Measurements from ENCODE around the gene PPFIBP1.
A peak's percentile ranks its signal among the peaks of the same experiment; 100 is the strongest.

PPFIBP1 gene

DNA sequence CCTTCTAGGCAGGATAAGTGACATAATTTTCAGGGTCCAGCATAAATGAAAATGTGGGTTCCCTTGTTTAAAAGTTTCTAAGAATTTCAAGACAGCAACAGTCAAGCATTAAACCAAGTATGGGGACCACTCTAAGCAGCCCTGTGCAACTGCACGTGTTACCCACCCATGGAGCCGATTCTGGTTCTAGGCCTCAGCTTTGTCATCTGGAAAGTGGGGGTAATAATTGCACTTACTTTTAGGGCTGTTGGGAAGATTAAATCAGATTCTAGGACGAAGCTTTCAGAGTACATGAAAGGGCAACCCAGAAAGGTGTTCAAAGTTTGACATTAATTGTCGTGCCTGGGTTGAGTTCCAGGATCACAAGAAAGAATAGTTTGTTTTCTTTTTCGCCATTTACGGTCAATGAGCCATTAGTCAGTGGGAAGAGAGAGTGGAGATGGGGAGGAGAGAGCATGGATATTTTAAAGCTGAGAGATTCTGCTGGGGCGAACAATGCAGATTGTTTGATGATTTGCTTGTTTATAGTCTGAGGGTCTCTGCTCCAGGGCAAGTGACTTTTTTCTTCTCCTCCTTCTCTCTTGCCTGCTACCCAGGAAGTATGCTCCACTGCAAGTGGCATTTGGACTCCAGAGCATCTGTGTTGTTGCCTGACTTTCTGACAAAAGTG lies 10.7 kb upstream of the PPFIBP1 start:
- DNase-seq (ENCODE audit: low spot score), result no peak
- no peak for FAIRE-seq

DNA sequence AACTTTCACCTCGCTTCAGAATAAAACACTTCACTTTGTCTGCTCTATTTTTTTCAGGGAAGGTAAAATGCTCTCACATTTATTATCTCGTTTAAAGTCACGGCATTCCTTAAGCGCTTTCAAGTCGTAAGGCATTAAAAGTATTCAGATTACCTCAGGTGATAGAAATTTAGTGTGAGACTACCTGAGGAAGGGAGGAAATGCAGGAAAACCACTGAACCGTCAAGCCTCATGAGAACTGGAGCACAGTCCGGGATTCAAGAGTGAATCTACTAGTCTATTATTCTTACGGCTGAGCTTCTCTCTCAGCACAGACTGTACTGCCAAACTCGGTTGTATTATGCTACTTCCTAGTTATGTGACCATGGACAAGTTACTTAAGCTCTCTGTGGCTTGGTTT lies 8.3 kb upstream of the PPFIBP1 start:
- FAIRE-seq (peak; percentile 92), DNase-seq (ENCODE audit: low spot score) (peak; percentile 86)

DNA sequence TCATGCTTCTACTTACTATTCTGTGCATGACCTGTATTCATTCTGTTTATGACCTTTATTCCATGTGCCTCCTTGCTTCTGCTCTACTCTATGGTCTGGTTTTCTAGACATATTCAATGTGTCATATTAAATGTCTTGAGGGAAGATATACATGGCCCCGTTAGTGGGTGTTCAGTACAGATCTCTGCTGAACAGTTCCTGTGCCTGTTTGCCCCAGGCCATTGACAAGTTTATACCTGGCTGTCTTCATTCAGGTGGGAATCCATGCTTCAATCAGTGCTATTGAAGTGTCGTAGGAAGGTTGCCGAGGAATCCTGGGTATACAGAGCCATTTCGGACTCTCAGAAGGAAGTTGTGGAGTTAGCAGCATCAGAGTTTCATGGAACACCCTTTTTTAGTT lies 7.4 kb upstream of the PPFIBP1 start:
- DNase-seq (ENCODE audit: low spot score), result no peak
- no peak for FAIRE-seq

DNA sequence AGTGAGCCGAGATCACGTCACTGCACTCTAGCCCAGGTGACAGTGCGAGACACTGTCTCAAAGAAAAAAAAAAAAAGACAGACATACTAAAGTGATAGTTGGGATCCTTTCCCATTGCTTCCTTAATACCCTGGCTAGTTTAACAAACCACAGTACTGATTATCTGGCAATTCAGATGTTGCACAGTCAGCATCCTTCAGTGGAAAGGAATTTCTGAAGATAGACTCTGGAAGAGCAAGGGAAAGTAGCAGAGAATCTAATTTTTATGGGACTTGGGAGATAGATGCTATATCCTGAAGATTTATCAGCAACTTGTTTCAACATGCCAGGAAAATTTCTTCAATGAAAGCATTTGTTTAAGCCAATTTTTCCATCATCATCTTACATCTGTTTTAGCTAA lies 6.5 kb upstream of the PPFIBP1 start:
- DNase-seq (ENCODE audit: low spot score) (peak; percentile 37), FAIRE-seq (peak; percentile 23)

DNA sequence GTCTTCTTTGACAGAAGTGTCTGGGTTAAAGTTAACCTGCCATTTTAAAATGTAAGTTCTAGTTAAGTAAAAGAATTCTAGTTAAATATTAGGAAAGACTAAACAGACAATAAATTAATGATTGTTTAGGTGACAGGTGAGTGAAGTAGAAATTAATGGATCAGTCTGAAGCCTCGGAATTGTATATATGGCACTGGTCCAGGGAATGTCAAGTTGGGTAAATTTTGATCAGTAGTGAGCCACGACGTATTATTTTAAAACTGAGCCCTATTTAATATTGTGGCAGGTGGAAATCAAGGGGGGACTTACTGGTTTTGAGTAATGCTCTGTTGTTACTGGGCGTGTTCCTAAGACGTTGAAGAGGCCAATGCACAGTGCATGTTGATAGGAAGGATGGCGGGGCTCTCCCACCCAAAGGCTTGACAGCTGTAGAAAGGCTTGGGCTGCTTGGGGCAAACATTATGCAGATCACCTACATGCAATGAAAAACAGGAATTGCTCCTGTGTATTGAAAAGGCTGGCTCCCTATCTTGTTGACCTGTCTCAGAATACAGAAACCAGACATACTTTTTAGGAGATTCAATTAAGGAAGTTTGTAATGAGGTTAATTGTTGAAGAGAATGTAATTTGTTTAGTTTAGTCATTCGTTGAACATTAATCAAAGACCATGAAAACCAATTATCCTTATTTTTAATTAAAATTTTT lies 5.9 kb upstream of the PPFIBP1 start:
- peak; percentile 49 for FAIRE-seq
- no peak for DNase-seq (ENCODE audit: low spot score)

DNA sequence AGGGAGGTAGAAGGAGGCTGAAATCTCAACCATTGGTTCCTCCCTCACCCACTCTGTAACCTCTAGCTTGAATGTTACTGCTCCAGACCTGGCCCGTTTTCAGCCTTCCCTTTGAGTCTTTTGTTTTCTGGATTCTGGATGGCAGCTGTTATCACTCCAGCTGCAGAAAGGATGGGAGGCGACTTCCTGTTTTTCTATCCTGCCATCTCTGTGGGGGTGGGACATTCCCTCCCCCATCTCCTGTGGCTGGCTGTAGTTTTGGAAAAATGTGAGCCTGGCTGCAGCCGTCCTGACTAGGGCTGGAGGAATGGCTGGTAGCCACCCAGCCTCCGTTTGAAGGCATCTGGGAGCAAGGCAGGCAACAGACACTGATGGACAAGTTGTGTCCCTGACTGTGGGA lies 2.9 kb upstream of the PPFIBP1 start:
- FAIRE-seq (no peak), DNase-seq (ENCODE audit: low spot score) (no peak)

DNA sequence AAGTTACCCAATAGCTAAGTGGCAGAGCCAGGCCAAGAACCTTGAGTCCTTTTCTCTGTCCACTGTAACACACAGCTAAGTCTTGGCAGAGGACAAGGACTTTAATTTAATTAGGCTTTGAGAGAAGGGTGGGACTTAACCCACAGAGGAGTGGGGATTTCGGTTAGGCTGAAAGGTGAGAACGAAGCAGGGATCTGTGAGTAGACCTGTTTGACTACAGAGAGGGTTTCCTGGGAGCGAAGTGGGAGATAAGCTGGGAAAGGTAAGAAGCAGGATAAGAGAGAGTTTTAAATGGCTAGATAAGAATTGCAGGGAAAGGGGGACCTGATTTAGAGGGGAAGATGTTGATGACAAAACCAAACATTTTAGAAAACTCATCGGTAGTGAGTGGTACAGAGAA lies 2.0 kb upstream of the PPFIBP1 start:
- DNase-seq (ENCODE audit: low spot score) (no peak), FAIRE-seq (no peak)

DNA sequence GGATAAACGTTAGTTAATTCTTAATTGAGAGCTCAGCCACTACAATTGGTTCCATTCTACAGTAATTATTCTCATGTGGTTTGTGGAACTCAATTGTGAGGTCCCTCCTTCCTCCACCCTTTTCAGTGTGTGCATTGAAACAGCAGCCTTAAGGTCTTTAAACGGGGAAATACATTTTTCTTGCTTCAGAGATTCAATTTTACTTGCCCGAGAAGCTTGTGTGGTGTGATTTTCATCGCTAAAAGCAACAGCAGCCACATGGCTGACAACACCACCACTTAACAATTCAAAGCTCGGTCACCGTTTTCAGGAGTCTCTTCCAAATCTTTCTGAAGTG lies 733 bp upstream of the PPFIBP1 start:
- no peak for DNase-seq (ENCODE audit: low spot score)

DNA sequence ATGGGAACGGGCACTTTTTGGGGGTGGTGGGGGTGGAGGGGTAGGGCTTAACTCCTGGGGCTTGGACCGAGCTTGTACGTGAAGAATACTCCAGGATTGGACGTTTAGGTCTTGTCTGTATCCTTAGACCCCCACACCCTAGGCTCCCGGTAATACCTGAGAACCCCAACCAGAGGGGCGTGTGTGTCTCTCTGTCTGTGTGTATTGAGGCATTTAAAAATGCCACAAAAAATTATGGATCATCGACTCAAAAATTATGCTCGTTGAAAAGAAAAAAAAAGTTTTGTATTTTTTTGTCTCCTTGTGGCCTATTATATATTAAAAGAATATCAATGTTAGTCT lies 459 bp downstream of the PPFIBP1 start:
- DNase-seq (ENCODE audit: low spot score) (no peak), FAIRE-seq (no peak)

More for the DNA sequence above, 733 bp upstream of the PPFIBP1 start:
- no peak for FAIRE-seq

DNA sequence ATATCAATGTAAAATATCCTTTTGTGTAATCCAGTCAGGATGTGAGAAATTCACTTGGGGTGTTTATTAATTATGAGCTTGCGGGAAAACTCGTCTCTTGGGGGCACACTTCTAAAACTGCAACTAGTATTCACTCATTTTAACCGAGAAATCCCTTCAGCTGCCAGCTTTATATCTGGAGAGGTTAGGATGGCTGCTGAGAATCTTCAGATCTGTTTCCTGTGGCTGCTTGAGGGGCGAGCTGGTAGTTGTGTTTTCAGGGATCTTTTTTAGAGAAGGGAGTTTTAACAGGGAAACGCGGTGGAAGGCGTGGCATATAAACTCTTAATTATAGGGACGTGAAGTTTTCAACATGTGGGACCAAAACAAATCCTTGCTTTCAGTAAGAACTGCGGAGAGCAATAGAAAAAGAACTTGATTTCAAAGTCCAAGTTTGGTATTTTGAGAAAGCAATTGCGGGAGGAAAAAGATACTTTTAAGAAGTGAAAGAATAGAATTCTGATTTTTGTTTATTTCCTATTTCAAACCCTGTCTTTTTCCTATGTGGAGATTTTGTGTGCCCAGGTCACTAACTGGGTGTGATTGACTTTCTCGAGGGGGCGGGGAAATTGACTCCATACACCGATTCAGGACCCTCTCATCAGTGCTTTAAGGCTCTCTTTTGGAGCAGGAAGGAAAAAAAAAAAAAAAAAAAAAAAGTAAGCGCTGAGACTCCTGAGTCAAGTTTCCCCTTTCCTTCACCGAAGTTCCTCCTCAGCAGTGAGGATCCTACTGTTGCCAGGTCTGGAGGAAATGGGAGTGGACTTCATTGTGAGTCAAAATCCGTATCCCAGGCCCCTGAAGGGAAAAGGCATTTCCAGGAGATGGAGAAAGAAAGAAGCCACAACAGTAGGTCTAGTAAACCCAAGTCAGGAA lies 1.1 kb downstream of the PPFIBP1 start:
- FAIRE-seq (peak; percentile 57), DNase-seq (ENCODE audit: low spot score) (peak; percentile 43)

DNA sequence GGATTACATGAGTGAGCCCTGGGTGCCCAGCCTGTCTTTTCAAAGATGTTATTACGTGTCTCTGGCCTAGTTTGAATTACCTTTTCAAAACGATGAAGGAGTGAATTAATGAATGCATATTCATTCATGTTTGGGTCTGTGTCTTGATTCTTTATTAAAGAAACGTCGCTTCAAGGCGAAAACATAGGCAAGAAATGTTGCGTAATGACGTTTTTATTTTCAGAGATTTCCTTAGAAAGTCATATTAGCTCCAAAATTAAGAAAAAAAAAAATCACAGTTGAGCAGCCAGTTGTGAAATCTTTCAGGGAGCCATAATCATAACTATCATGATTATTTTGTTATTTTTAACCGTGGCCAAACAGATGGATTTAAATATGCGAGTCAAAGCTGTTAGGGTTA lies 3.5 kb downstream of the PPFIBP1 start:
- FAIRE-seq (no peak), DNase-seq (ENCODE audit: low spot score) (no peak)

DNA sequence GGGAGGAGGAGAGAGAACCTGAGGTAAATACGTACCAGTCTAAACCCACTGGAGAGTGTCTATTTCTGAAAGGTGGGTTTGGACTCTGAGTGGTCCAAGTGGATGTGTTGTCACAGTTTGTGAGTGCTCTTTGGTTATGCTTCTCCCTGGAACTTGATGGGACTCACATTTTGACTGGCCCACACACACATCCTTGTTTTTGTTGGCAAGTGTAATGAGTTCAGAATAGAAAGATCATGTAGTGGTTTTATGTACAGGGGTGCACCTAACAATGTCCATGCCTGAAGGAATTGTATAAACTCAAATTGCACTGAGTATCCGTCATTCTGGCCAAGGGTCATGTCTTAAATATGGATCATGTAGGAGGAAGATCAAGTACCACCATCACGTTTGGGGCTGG lies 4.8 kb downstream of the PPFIBP1 start:
- no peak for FAIRE-seq
- no peak for DNase-seq (ENCODE audit: low spot score)

DNA sequence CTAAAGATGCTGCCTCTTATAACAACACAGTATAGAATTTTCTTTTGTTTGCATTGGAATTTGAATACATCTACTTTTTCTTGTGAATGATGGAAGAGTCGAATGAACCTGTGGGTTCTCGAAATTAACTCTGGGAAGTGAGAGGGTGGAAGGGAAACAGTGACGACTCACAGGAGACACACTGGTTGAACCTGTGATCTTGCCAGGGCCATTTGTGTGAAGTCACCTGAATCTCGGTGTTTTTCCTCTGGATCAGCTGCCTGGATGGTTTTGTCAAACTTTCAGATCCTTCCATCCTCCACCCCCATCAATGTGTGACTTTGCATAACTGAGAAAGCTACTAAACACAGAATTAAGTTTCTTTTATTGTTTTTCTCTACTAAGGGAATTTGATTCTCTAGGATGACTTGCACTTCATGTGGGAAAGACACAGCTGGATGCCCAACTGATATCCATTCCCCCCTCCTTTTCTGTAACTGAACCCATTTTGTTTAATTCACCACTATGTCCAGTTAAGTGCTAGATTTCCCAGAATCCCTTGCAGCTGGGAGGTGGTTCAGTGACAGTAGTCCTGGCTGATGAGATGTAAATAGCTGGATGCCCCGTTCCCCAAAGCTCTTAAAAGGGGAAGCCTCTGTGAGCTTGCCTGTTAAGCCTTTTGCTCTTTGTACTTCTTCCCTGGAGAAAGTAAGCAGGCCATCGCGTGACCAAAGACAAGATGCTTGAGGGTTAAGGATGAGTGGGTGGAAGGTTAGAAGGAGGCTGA lies 6.3 kb downstream of the PPFIBP1 start:
- DNase-seq (ENCODE audit: low spot score), result no peak
- peak; percentile 14 for FAIRE-seq

DNA sequence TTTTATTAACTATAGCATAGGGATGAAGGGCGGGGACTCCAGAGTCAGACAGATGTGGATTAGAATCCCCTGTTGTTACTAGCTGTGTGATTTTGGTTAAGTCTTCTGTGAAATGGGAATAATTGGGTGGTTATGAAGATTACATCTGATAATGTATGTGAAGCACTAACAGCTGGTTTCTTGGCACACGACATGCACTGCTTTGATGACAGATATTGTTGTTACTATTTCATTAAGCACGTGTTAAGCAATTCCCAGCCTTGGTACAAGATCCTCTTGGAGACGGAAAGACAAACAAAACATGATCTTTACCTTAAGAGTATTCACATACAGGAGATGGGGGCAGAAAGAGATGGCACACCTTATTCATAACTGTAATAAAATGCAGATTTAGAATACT lies 7.9 kb downstream of the PPFIBP1 start:
- FAIRE-seq, result no peak
- no peak for DNase-seq (ENCODE audit: low spot score)

DNA sequence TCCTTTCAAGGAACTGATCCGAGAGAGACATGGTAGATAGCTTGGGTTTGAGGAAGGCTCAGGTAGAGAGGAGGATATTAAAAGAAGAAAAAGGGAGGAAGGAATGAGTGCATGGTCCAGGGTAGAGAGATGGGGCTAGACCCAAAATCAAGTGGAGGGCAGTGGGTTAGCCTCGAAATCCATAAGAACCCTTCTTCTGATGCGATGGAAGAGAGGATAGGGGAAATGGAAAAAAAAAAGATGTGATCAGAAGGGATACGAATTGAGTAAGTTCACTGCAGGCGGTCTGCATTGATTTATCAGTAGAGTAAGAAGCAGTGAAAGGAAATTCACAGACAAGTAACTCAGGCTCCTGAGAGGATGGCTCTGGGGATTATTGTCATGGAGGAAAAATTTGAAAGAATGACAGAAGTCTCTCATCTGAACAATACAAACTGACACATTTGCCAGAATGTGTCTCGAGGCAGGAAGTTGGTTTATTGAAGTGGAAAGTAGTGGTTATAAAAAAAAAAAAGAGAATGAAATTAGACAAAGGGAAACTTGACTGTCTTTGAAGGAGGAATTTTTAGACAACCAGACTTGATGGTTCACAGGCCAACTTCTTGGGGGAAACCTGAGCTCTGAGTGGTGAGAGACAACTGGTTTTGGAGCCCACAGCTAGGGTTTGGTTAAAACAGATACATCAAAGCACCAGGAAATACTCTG lies 10.2 kb downstream of the PPFIBP1 start:
- DNase-seq (ENCODE audit: low spot score) (peak; percentile 69), FAIRE-seq (peak; percentile 88)

DNA sequence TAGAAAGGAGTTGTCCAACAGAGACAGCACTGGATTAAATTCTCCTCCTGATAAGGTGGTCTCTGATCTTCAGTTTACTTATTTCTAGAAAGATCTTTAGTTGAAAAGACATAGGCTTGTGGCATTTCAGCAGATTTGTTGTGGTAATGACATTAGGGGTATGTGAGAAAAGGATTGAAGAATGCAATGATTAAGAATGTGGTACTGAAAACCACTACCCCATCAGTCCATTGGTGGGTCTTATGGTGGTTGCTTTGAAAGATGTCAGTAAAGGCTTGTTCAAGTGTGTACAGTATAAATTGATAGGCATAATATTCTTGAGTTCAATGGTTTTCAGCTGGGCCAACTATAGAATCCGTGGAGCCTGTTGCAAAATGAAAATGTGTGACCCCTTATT lies 10.8 kb downstream of the PPFIBP1 start:
- no peak for FAIRE-seq
- no peak for DNase-seq (ENCODE audit: low spot score)

DNA sequence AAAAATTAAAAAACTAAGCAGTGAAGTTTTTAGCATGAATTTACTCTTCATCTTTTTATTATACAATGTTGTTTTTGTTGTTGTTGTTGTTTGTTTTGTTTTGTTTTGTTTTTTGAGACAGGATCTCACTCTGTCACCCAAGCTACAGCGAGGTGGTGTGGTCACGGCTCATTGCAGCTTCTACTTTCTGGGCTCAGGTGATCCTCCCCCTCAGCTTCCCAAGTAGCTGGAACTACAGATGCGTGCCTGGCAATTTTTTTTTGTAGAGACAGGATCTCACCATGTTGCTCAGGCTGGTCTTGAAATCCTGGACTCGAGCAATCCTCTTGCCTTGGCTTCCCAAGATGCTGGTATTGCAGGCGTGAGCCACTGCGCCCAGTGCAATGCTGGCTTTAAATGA lies 11.3 kb downstream of the PPFIBP1 start:
- FAIRE-seq, result peak; percentile 46
- DNase-seq (ENCODE audit: low spot score), result no peak

DNA sequence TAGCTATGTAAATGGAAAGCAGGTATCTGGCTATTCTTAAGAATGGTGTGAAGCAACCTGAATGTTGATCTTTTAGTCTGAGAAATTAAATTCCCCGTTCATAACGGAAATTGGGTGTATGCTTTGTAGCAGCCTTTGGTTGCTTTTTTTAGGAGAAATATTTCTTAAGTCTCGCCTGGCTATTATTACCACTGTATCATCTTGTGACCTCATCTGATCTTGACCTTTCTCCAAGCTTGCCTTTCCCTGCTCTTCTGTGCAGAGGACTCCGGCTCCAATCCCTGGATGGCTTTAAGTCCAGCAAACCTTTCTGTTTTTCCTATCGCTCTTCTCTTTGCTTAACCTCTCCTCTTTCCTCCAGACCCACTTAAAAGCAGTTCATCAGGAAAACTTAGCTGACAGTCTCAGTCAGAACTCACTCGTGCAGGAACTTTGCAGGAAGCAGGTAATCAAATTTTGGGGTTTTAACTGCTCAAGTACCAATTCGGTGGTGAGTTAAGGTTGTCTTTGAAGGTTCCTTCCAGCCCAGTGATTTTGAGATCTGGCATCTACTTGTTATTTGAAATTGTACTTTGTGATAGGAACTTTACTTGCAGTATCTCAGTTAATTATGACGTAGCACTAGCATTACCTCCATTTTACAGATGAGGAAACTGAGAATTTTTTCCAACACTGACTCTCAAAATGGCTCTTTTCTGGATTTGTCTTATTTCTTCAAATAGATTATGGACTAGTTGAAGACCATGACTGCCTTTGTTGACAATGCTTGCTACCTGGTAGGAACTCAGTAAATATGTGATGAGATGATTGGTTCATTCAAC lies 14.1 kb downstream of the PPFIBP1 start:
- FAIRE-seq, result no peak
- DNase-seq (ENCODE audit: low spot score), result no peak

DNA sequence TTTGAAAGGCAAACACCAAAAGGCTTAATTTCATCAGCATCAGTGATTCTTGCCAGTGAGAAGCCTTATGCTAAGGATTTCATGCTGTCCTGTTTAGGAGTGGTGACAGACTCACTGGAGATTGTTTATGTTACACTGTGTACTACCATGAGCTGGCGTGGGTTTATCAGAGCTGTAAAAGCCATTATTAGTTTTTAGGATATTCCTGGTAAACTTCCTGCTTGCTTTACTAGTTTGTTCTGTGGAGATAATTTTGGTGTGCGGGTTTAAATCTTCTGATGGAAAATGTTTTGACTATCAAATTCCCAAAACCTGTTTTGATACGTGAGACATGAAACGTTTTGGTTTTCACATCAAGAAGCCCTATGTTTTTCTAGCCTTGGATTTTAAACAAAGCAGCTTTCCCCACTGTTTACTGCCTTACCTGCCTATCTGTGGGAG lies 15.2 kb downstream of the PPFIBP1 start:
- FAIRE-seq, result no peak
- DNase-seq (ENCODE audit: low spot score), result no peak

DNA sequence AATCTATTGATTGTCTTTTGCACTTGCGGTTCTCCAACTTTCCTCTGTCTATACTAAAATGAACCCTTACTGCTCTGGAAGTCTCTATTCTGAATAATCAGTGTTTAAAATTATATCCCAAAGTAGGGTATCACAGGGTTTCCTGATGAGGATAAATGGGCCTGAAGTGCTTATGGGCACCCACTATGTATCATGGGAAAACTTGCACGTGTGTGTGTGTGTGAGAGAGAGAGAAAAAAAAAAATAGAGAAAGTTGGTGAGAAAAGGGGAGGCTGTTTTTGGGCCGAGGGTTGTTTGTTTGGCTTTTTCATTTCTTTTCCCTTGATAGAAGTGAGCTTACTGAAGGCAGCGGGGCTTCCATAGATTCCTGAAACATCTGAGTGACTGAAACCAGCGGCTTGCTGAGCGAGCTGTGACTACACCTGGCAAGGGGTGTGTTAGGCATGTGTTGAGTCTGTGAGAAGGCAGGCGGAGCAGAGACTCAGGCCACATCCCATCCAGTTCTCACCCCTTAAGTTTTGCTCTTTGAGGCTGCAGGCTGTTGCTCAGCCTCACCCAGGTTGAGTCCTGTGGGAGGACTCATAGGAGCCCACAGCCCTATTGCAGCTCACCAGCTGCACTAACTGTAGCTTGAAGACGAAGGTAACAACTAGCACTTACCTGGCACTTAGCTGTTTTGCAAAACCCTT lies 17.2 kb downstream of the PPFIBP1 start:
- no peak for FAIRE-seq
- no peak for DNase-seq (ENCODE audit: low spot score)

All from RCC 7860 (cell line).